Upper lobe of right lung (tissue), 1 donor: ENCODE measurements around the gene TMEM184A. TPM values are rescaled to one million over a fixed set of nuclear protein-coding genes. Genes with fewer than 3 reads are reported as not detected.

Source experiments
- ATAC-seq: fragments of 200-7000 bp; cut with Tn5 transposase; one replicate; pipeline ENCODE4 v1.9.1; 2020; ENCODE audit warnings: mild to moderate bottlenecking, moderate library complexity
- DNase-seq: peaks from one replicate; pipeline ENCODE4 v3.0.0-alpha.2; 2020
- H3K27ac ChIP-seq: fragments of 200-600 bp; one replicate; pipeline ENCODE4 v1.8.0; 2022
- H3K27me3 ChIP-seq: fragments of 200-600 bp; one replicate; pipeline ENCODE4 v1.8.0; 2022; ENCODE audit warnings: mild to moderate bottlenecking
- H3K36me3 ChIP-seq: fragments of 200-600 bp; one replicate; pipeline ENCODE4 v1.8.0; 2022
- H3K4me1 ChIP-seq: fragments of 200-600 bp; one replicate; pipeline ENCODE4 v1.8.0; 2022
- H3K4me3 ChIP-seq: fragments of 200-600 bp; one replicate; pipeline ENCODE4 v1.8.0; 2022; ENCODE audit warnings: mild to moderate bottlenecking
- H3K9me3 ChIP-seq: fragments of 200-600 bp; one replicate; pipeline ENCODE4 v1.8.0; 2022
- CTCF ChIP-seq: fragments of 200-600 bp; IDR thresholded peaks from one replicate; pipeline ENCODE4 v1.8.0; 2022; ENCODE audit warnings: antibody characterized with exemption
- intact Hi-C: fragments of 100-400 bp; cut with DNase I; formaldehyde crosslinking; loops from one replicate; pipeline ENCODE4 v1.11.0; 2022
- total RNA-seq: library from RNA; stranded (reverse); fragmentation: NEBNext Ultra II Directional; extraction: Animal tissue kit (Norgen Biotek cat#: 25700); gene quantifications from one replicate; pipeline ENCODE4 v1.2.1, GENCODE V29; 2021
- donor health status: DM: no; HTN: yes; CAD: no; lungs with severe emphysema.

Gene TMEM184A
- total RNA-seq, 1 donor from 2014 or later, result 4.4 TPM

GRCh38 chr7:1592299-1592871 lies 36.4 kb upstream of the TMEM184A start:
- peaks cover 56% of the 10 kb centered on the region for H3K27me3 ChIP-seq
- intact Hi-C loops, result no loop called here
- no peaks in the 10 kb centered on the region for H3K4me1 ChIP-seq
- DNase-seq (no peak), ATAC-seq (no peak)
- H3K36me3 ChIP-seq, result no peaks in the 10 kb centered on the region
- no peak overlapping the region for H3K27ac ChIP-seq
- no peak overlapping the region for H3K4me3 ChIP-seq
- peaks cover 7% of the 10 kb centered on the region for H3K9me3 ChIP-seq
- TF ChIP-seq CTCF, result no peak

GRCh38 chr7:1591876-1592275 lies 35.9 kb upstream of the TMEM184A start:
- Histone ChIP-seq H3K4me1 (no peaks in the 10 kb centered on the region), H3K36me3 (no peaks in the 10 kb centered on the region), H3K4me3 (no peak overlapping the region), H3K27me3 (peaks cover 51% of the 10 kb centered on the region), H3K27ac (no peak overlapping the region), H3K9me3 (peaks cover 7% of the 10 kb centered on the region)
- no peak for ATAC-seq
- no peak for DNase-seq
- TF ChIP-seq CTCF, result no peak
- intact Hi-C loops, result no loop called here

GRCh38 chr7:1591396-1591795 lies 35.4 kb upstream of the TMEM184A start:
- ATAC-seq (no peak), DNase-seq (no peak)
- no peak overlapping the region for H3K4me3 ChIP-seq
- intact Hi-C loops, result no loop called here
- H3K36me3 ChIP-seq, result no peaks in the 10 kb centered on the region
- no peak for TF ChIP-seq CTCF
- H3K4me1 ChIP-seq, result no peaks in the 10 kb centered on the region
- H3K9me3 ChIP-seq, result peaks cover 7% of the 10 kb centered on the region
- peaks cover 46% of the 10 kb centered on the region for H3K27me3 ChIP-seq
- no peak overlapping the region for H3K27ac ChIP-seq

- no peak for DNase-seq
- intact Hi-C loops, result no loop called here
- peaks cover 41% of the 10 kb centered on the region for H3K27me3 ChIP-seq
- ATAC-seq, result no peak
- no peaks in the 10 kb centered on the region for H3K36me3 ChIP-seq
- H3K27ac ChIP-seq, result no peak overlapping the region
- no peak overlapping the region for H3K4me3 ChIP-seq
- H3K4me1 ChIP-seq, result no peaks in the 10 kb centered on the region
- H3K9me3 ChIP-seq, result peaks cover 7% of the 10 kb centered on the region
- no peak for TF ChIP-seq CTCF
Measured at GRCh38 chr7:1590887-1591286, 34.9 kb upstream of the TMEM184A start.

- Histone ChIP-seq H3K27me3 (peaks cover 37% of the 10 kb centered on the region), H3K4me1 (no peaks in the 10 kb centered on the region), H3K36me3 (no peaks in the 10 kb centered on the region), H3K9me3 (peaks cover 7% of the 10 kb centered on the region), H3K4me3 (no peak overlapping the region), H3K27ac (no peak overlapping the region)
- DNase-seq (no peak), ATAC-seq (no peak)
- intact Hi-C loops, result no loop called here
- no peak for TF ChIP-seq CTCF
Measured at GRCh38 chr7:1590476-1590875, 34.5 kb upstream of the TMEM184A start.

GRCh38 chr7:1588978-1589377 lies 33.0 kb upstream of the TMEM184A start:
- intact Hi-C loops, result no loop called here
- Histone ChIP-seq H3K36me3 (no peaks in the 10 kb centered on the region), H3K27me3 (peaks cover 34% of the 10 kb centered on the region), H3K4me3 (no peak overlapping the region), H3K27ac (no peak overlapping the region), H3K9me3 (peaks cover 7% of the 10 kb centered on the region), H3K4me1 (no peaks in the 10 kb centered on the region)
- DNase-seq (no peak), ATAC-seq (no peak)
- TF ChIP-seq CTCF, result no peak
